Measurements from ENCODE around the gene KDELR3. TPM values are rescaled to one million over a fixed set of nuclear protein-coding genes. Genes with fewer than 3 reads are reported as not detected.

KDELR3 gene
- total and polyA plus RNA-seq, 2 of the 8 experiments (the other 6 are each of a cell fraction or from before 2014, with no cell fraction given): 7.9 to 13.0 TPM

DNA sequence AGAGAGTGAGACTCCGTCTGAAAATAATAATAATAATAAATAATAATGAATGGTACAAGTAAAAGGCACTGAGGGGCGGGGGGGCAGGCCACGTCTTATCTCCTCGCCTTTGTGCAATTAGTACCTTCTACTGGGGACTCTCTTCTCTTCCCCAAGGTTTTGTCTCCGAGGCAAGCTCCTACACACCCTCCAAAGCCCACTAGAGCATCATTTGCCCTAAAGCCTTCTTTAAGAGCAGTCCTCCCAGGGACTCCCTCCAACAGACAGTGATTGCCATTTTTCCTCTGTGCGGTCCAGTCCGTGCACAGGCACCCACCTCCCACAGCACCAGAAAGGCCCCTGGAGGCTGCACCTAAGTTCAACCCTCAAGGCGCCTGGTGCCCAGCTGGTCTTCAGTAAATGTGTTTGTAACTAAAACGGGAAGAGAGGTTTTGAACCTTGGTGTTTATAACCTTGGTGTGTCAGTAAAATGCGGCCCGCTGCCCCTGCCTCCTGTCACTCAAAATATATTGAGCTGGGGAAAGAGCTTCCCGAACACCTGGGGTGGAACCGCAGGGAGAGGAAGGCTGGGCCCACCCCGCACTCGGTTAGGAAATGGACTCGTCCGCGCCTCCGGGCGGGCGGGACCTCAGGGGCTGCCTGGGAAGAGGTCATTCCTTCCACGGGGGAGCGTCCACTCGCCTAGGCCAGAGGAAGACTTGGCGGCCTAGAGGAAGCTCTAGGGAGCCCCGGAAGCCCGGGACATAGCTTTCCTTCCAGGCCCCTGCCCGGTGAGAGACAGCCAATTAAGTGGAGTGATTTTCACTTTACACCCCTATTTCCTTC lies 4.7 kb upstream of the KDELR3 start:
- H3K79me2 ChIP-seq (ENCODE audit: control insufficient read depth in 1 of 2, insufficient read depth in 2 of 2, low read length in 2 of 2): no peaks in the 10 kb centered on the region
- H3K18ac ChIP-seq (ENCODE audit: extremely low read depth, low read length): no peak overlapping the region; the same call in 1 of the 2 replicates
- no peak overlapping the region for H3K56ac ChIP-seq (replicated peaks; ENCODE audit: insufficient read length, low read depth, low read length)
- peaks cover 0 to 50% (median 34%) of the 10 kb centered on the region in 4 experiments; a peak in 6 of 7 replicates for H3K27me3 ChIP-seq (replicated peaks in 1 of 4; ENCODE audit: control insufficient read depth in 3 of 4, extremely low read depth in 1 of 4, insufficient read depth in 3 of 4, low read length in 3 of 4)
- peaks cover 6% of the 10 kb centered on the region; the same call in 1 of the 2 replicates for H3K23me2 ChIP-seq (ENCODE audit: low read depth, low read length)
- no peak overlapping the region for H2BK20ac ChIP-seq (ENCODE audit: low read length)
- H2BK120ac ChIP-seq (replicated peaks; ENCODE audit: low read depth, low read length): no peak overlapping the region
- H3K4me1 ChIP-seq (replicated peaks in 1 of 4; ENCODE audit: control insufficient read depth in 3 of 4, insufficient read depth in 4 of 4, low read length in 3 of 4): peaks cover 0 to 17% (median 12%) of the 10 kb centered on the region in 4 experiments; a peak in 6 of 7 replicates
- no peak overlapping the region for H2AK5ac ChIP-seq (ENCODE audit: low read depth, low read length)
- peak overlapping the region; percentile 2; the same call in 1 of the 2 replicates for H2BK12ac ChIP-seq (ENCODE audit: low read depth, low read length)
- H3K4me3 ChIP-seq (ENCODE audit: extremely low read depth in 1 of 4, insufficient read depth in 2 of 4, low read depth in 3 of 4, low read length in 4 of 4): peak overlapping the region in 1 of 4 experiments; percentile 46; a peak in 2 of 8 replicates
- no peak overlapping the region for H3K27ac ChIP-seq (ENCODE audit: low read depth, low read length)
- no peaks in the 10 kb centered on the region for H3K36me3 ChIP-seq (ENCODE audit: control insufficient read depth in 2 of 4, insufficient read depth in 4 of 4, low read length in 3 of 4)
- no peak overlapping the region for H2BK5ac ChIP-seq (ENCODE audit: low read depth, low read length)
- peak overlapping the region; percentile 56 to 60 for H3K4me2 ChIP-seq (ENCODE audit: insufficient read depth in 1 of 2, low read depth in 2 of 2, low read length in 2 of 2)
- no peak overlapping the region for H3K14ac ChIP-seq (ENCODE audit: insufficient read length)
- H3K79me1 ChIP-seq (ENCODE audit: low read depth, low read length): no peaks in the 10 kb centered on the region
- no peak overlapping the region for H2AFZ ChIP-seq (ENCODE audit: low read length)
- peak in 1 of 2 experiments; percentile 83 for DNase-seq (ENCODE audit: low read depth in 1 of 2, low spot score in 2 of 2)
- no peak overlapping the region for H3K23ac ChIP-seq (ENCODE audit: insufficient read length)
- 31% methylated on average over 28 of the region's 28 CpGs; no CpG with 5 or more reads in 1 of the 2 experiments for WGBS, 2 experiments (ENCODE audit: extremely low coverage in 1 of 2, insufficient coverage in 1 of 2, insufficient read length in 1 of 2, insufficient replicate concordance in 2 of 2, low coverage in 1 of 2, low lambda C conversion rate in 2 of 2, missing lambda C conversion rate in 1 of 2)
- no peaks in the 10 kb centered on the region for H4K20me1 ChIP-seq (replicated peaks in 1 of 2; ENCODE audit: control insufficient read depth in 1 of 2, insufficient read depth in 2 of 2, low read length in 2 of 2)
- H4K8ac ChIP-seq (ENCODE audit: extremely low read depth, insufficient read depth, low read length): no peak overlapping the region
- POLR2A ChIA-PET (ENCODE audit: partially characterized antibody): interaction anchor here (0.9 to 40.8 kb wide), 9 partner anchors 12 to 127 kb away, joined by 3 to 1102 read pairs (median 4); no protein-coding TSS in a partner anchor
- H4K5ac ChIP-seq (ENCODE audit: insufficient read length, low read depth, low read length): no peak overlapping the region
- no peak for FAIRE-seq
- H3K9ac ChIP-seq (replicated peaks in 1 of 4; ENCODE audit: extremely low read depth in 1 of 4, low read depth in 3 of 4, low read length in 3 of 4): no peak overlapping the region
- no peak overlapping the region for H2BK15ac ChIP-seq (ENCODE audit: low read length)
- no peaks in the 10 kb centered on the region for H3K9me3 ChIP-seq (ENCODE audit: insufficient read depth in 2 of 2, low read depth in 1 of 2, low read length in 1 of 2)
- H4K91ac ChIP-seq (replicated peaks; ENCODE audit: insufficient read length, low read length): no peak overlapping the region
- no peak overlapping the region for H3K4ac ChIP-seq (replicated peaks; ENCODE audit: insufficient read length, low read depth, low read length)
- CTCF ChIA-PET (ENCODE audit: partially characterized antibody): interaction anchor here (0.8 to 4.8 kb wide), 9 partner anchors 11 to 109 kb away, joined by 3 to 21 read pairs (median 8); no protein-coding TSS in a partner anchor
- TF ChIP-seq BCL11A (IDR thresholded peaks at IDR 0.05; ENCODE audit: low read depth in 2 of 2, low read length in 2 of 2): no peak
- TF ChIP-seq MAFK (IDR thresholded peaks at IDR 0.05; ENCODE audit: low read depth, low read length): no peak
- peak; percentile 85 for TF ChIP-seq JUND (IDR thresholded peaks at IDR 0.05; ENCODE audit: low read length)
- TF ChIP-seq TAF1 (IDR thresholded peaks at IDR 0.05; ENCODE audit: low read depth, low read length): 0 out of 2 replicates have a peak, but pooled peaks have one; percentile 20
- 0 out of 4 replicates have a peak, but pooled peaks of 1 of the 2 experiments have one; percentile 6 for TF ChIP-seq RAD21 (IDR thresholded peaks at IDR 0.05 in 1 of 2, conservative IDR thresholded peaks at IDR 0.05 in 1 of 2; ENCODE audit: low read depth in 2 of 2, low read length in 2 of 2)
- no peak for TF ChIP-seq YY1 (IDR thresholded peaks at IDR 0.05; ENCODE audit: low read depth, low read length)
- TF ChIP-seq EGR1 (IDR thresholded peaks at IDR 0.05; ENCODE audit: borderline replicate concordance, low read depth, low read length): peak; percentile 68; the same call in 1 of the 2 replicates
- TF ChIP-seq, protein P1, sequence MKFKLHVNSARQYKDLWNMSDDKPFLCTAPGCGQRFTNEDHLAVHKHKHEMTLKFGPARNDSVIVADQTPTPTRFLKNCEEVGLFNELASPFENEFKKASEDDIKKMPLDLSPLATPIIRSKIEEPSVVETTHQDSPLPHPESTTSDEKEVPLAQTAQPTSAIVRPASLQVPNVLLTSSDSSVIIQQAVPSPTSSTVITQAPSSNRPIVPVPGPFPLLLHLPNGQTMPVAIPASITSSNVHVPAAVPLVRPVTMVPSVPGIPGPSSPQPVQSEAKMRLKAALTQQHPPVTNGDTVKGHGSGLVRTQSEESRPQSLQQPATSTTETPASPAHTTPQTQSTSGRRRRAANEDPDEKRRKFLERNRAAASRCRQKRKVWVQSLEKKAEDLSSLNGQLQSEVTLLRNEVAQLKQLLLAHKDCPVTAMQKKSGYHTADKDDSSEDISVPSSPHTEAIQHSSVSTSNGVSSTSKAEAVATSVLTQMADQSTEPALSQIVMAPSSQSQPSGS (IDR thresholded peaks at IDR 0.05; ENCODE audit: low read length): no peak
- TF ChIP-seq SUZ12 (IDR thresholded peaks at IDR 0.05; ENCODE audit: low read length): no peak
